Activated CD8-positive, alpha-beta T cell treated with anti-CD3 and anti-CD28 coated beads for 36 hours (primary cell): ENCODE data around the gene STMN3. TPM values are rescaled to one million over a fixed set of nuclear protein-coding genes. Genes with fewer than 3 reads are reported as not detected.

ENCODE experiments used
- ATAC-seq: fragments of 200-7000 bp; cut with Tn5 transposase; one replicate; pipeline ENCODE4 v1.10.0; 2021; ENCODE audit warnings: mild to moderate bottlenecking, moderate library complexity
- CTCF ChIA-PET: fragments of 350-600 bp; sonication (Branson Sonifier 250); formaldehyde crosslinking; loops from one replicate; lab custom pipeline; 2021; ENCODE audit warnings: antibody characterized with exemption; lab: Charles Lee
- POLR2A ChIA-PET: fragments of 350-600 bp; sonication (Branson Sonifier 250); formaldehyde crosslinking; loops from one replicate; lab custom pipeline; 2021; ENCODE audit warnings: antibody characterized with exemption; lab: Charles Lee
- DNase-seq: peaks from one replicate; pipeline ENCODE4 v3.0.0-alpha.2; 2020
- H3K27ac Mint-ChIP-seq: one replicate; pipeline ENCODE4 v1.8.0; 2021; ENCODE audit warnings: mild to moderate bottlenecking, mixed read lengths
- H3K27me3 Mint-ChIP-seq: one replicate; pipeline ENCODE4 v1.8.0; 2021; ENCODE audit warnings: mixed read lengths
- H3K36me3 Mint-ChIP-seq: one replicate; pipeline ENCODE4 v1.8.0; 2021; ENCODE audit warnings: low read depth, mixed read lengths
- H3K4me1 Mint-ChIP-seq: one replicate; pipeline ENCODE4 v1.8.0; 2021; ENCODE audit warnings: low read depth, mixed read lengths
- H3K4me3 Mint-ChIP-seq: one replicate; pipeline ENCODE4 v1.8.0; 2021; ENCODE audit warnings: mild to moderate bottlenecking, moderate library complexity, mixed read lengths
- H3K9me3 Mint-ChIP-seq: one replicate; pipeline ENCODE4 v1.8.0; 2021; ENCODE audit warnings: mixed read lengths
- intact Hi-C: fragments of 100-400 bp; cut with micrococcal nuclease; formaldehyde crosslinking; loops from one replicate; pipeline ENCODE4 v1.10.0; 2022
- total RNA-seq, 2 experiments: library from RNA; stranded (reverse); gene quantifications; one replicate each; pipeline ENCODE4 v1.2.3, GENCODE V29; 2021
- TF ChIP-seq, protein P1 (sequence below): fragments of 200-600 bp; IDR thresholded peaks from one replicate; pipeline ENCODE4 v1.8.0; 2022; ENCODE audit warnings: antibody characterized with exemption, mild to moderate bottlenecking

STMN3 gene
- total RNA-seq, 2 experiments from 2014 or later, result 17.8 to 18.4 TPM

GRCh38 chr20:63680427-63680826 lies 27.2 kb upstream of the STMN3 start:
- intact Hi-C loops, result no loop called here
- TF ChIP-seq, protein P1, sequence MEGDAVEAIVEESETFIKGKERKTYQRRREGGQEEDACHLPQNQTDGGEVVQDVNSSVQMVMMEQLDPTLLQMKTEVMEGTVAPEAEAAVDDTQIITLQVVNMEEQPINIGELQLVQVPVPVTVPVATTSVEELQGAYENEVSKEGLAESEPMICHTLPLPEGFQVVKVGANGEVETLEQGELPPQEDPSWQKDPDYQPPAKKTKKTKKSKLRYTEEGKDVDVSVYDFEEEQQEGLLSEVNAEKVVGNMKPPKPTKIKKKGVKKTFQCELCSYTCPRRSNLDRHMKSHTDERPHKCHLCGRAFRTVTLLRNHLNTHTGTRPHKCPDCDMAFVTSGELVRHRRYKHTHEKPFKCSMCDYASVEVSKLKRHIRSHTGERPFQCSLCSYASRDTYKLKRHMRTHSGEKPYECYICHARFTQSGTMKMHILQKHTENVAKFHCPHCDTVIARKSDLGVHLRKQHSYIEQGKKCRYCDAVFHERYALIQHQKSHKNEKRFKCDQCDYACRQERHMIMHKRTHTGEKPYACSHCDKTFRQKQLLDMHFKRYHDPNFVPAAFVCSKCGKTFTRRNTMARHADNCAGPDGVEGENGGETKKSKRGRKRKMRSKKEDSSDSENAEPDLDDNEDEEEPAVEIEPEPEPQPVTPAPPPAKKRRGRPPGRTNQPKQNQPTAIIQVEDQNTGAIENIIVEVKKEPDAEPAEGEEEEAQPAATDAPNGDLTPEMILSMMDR, result no peak
- ChIA-PET CTCF (no interaction called here), POLR2A (interaction anchor here (0.6 to 1.0 kb wide), 2 partner anchors 19 to 79 kb away, joined by 3 to 5 read pairs; no protein-coding TSS in a partner anchor)
- ATAC-seq, result no peak
- Mint-ChIP-seq H3K4me3 (no peak overlapping the region), H3K4me1 (peaks cover 8% of the 10 kb centered on the region), H3K9me3 (no peaks in the 10 kb centered on the region), H3K36me3 (peaks cover 20% of the 10 kb centered on the region), H3K27me3 (no peaks in the 10 kb centered on the region), H3K27ac (no peak overlapping the region)
- no peak for DNase-seq

DNA sequence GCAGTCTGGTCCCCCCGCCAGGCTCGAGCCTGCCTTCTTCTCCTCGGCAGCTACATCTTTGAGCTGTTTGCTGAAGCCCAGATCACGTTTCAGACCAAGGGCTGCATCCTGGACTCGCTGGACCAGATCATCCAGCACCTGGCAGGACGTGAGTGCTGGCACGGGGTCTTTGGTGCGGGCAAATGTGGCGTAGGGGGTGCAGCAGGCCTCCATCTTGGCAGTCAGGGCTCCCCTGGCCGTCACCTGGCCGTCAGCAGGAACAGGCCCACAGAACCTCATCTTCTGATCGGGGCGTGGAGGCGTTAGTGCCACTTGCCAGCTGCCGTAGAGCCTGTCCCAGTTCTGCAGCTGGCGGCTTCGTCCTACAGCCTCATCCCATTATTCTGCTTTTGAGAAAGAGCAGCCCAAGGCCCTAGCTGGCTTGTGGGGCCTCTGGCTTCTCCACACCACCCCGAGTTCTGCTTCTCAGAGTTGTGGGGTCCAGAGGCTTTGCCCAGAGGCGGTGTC lies 26.6 kb upstream of the STMN3 start:
- Mint-ChIP-seq H3K4me3 (no peak overlapping the region), H3K27me3 (no peaks in the 10 kb centered on the region), H3K4me1 (peaks cover 8% of the 10 kb centered on the region), H3K36me3 (peaks cover 23% of the 10 kb centered on the region), H3K9me3 (no peaks in the 10 kb centered on the region), H3K27ac (no peak overlapping the region)
- ChIA-PET CTCF (no interaction called here), POLR2A (no interaction called here)
- ATAC-seq (no peak), DNase-seq (no peak)
- TF ChIP-seq, protein P1, result no peak
- intact Hi-C loops, result no loop called here

DNA sequence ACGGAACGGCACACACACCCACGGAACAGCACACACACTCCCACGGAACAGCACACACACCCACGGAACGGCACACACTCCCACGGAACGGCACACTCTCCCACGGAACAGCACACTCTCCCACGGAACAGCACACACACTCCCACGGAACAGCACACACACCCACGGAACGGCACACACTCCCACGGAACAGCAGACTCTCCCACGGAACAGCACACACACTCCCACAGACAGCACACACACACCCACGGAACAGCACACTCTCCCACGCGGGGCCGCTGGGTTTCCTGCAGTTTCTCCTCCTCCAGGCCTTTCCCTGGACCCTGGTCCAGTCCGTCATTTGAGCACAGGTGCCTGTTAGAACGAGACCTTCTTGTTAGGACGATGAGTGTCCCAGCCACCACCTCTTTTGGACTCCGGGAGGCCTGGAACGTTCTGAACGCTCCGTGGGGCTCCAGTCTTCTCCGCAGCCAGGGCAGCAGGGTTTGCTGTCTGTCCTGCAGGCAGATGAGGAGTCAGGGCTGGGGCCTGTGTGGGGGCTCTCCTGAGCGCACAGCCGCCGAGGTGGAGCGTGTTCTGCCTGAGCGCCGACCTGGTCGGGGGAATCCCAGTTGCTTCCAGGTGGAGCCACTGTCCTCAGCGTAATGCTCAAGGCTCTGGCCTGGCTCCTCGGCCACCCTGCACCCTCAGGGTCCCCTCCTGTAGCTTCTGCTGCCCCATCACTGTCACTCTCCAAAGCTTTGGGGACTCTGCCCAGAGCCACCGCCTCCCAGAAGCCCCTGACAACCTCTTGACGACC lies 25.6 kb upstream of the STMN3 start:
- H3K4me3 Mint-ChIP-seq, result no peak overlapping the region
- no peaks in the 10 kb centered on the region for H3K27me3 Mint-ChIP-seq
- ChIA-PET CTCF (no interaction called here), POLR2A (no interaction called here)
- TF ChIP-seq, protein P1, result no peak
- DNase-seq, result no peak
- ATAC-seq, result no peak
- peaks cover 5% of the 10 kb centered on the region for H3K4me1 Mint-ChIP-seq
- no peaks in the 10 kb centered on the region for H3K9me3 Mint-ChIP-seq
- no peak overlapping the region for H3K27ac Mint-ChIP-seq
- intact Hi-C loops, result no loop called here
- H3K36me3 Mint-ChIP-seq, result peaks cover 22% of the 10 kb centered on the region

DNA sequence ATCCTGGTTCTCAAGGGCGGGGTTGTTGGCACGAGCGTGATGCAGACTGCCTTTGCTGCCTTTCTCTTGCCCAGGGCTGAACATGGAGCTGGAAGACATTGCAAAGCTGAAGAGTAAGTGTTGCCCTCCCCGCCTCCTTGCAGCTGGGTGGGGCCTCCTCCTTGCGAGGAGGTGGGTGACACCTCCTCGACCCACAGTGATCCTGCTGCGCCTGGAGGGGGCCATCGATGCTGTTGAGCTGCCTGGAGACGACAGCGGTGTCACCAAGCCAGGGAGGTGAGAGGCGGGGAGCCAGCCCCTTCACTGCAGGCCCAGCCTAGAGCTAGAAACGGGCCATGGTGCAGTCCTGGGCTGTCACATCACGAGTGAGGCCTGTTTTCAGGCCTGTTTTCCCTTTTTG lies 24.8 kb upstream of the STMN3 start:
- CTCF ChIA-PET, result no interaction called here
- intact Hi-C loops, result no loop called here
- Mint-ChIP-seq H3K4me3 (no peak overlapping the region), H3K27ac (no peak overlapping the region), H3K27me3 (no peaks in the 10 kb centered on the region), H3K36me3 (peaks cover 22% of the 10 kb centered on the region), H3K4me1 (peaks cover 2% of the 10 kb centered on the region), H3K9me3 (no peaks in the 10 kb centered on the region)
- POLR2A ChIA-PET, result no interaction called here
- TF ChIP-seq, protein P1, result no peak
- DNase-seq, result no peak
- ATAC-seq, result no peak

DNA sequence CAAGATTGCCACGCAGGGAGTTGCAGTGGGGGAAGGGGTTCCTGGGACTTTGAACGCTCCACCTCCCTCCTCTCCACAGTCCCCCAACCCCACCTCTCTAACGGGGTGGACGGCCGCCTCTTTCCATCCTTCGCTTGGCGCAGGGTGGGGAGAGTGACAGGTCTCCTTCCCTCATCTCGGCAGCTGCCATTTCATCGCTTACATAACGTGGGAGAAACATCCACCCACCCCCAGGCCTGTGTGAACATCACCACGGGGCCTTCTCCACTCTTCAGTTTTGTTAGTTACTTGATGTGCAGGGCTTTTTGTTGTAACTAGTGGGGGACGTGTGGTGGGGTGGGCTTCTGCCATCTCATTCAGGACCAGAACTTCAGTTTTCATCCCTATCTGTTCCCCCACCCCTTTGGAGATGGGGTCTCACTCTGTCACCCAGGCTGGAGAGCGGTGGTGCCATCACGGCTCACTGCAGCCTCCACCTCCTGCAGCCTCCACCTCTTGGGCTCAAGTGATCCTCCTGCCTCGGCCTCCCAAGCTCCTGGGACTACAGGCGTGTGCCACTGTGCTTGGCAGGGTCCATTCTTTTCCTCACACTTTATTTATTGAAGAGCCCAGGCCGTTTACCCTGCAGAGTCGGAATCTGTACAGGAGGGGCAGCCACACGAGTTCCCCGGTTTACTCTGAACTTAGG lies 22.6 kb upstream of the STMN3 start:
- H3K27me3 Mint-ChIP-seq, result no peaks in the 10 kb centered on the region
- DNase-seq, result no peak
- H3K9me3 Mint-ChIP-seq, result no peaks in the 10 kb centered on the region
- no peaks in the 10 kb centered on the region for H3K4me1 Mint-ChIP-seq
- ATAC-seq, result no peak
- H3K4me3 Mint-ChIP-seq, result no peak overlapping the region
- intact Hi-C loops, result no loop called here
- peaks cover 26% of the 10 kb centered on the region for H3K36me3 Mint-ChIP-seq
- H3K27ac Mint-ChIP-seq, result no peak overlapping the region
- CTCF ChIA-PET, result no interaction called here
- TF ChIP-seq, protein P1, result no peak
- POLR2A ChIA-PET, result no interaction called here
